Right kidney (tissue), 9 donors: ENCODE data around the gene RASD1.

ENCODE experiments used
- DNase-seq: peaks from one replicate; pipeline ENCODE4 v3.0.0-alpha.2; 2016
- long read RNA-seq, 8 donors: transcript quantifications; one replicate each; lab custom pipeline, GENCODE V29; 2026

RASD1 gene, protein sequence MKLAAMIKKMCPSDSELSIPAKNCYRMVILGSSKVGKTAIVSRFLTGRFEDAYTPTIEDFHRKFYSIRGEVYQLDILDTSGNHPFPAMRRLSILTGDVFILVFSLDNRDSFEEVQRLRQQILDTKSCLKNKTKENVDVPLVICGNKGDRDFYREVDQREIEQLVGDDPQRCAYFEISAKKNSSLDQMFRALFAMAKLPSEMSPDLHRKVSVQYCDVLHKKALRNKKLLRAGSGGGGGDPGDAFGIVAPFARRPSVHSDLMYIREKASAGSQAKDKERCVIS
- long read RNA-seq, donor 1: 0 reads
- long read RNA-seq, donor 2: 0 reads
- long read RNA-seq, donor 3: 0 reads
- long read RNA-seq, donor 4, partial matches to known transcripts: 0 of 1 reads
- long read RNA-seq, donor 4, other reads (novel, unspliced or antisense): 0 of 1 reads
- long read RNA-seq, donor 5: 0 reads
- long read RNA-seq, donor 6, partial matches to known transcripts: 0 of 2 reads
- long read RNA-seq, donor 6, other reads (novel, unspliced or antisense): 0 of 2 reads
- long read RNA-seq, donor 7: 0 reads
- long read RNA-seq, donor 8: 0 reads

DNA sequence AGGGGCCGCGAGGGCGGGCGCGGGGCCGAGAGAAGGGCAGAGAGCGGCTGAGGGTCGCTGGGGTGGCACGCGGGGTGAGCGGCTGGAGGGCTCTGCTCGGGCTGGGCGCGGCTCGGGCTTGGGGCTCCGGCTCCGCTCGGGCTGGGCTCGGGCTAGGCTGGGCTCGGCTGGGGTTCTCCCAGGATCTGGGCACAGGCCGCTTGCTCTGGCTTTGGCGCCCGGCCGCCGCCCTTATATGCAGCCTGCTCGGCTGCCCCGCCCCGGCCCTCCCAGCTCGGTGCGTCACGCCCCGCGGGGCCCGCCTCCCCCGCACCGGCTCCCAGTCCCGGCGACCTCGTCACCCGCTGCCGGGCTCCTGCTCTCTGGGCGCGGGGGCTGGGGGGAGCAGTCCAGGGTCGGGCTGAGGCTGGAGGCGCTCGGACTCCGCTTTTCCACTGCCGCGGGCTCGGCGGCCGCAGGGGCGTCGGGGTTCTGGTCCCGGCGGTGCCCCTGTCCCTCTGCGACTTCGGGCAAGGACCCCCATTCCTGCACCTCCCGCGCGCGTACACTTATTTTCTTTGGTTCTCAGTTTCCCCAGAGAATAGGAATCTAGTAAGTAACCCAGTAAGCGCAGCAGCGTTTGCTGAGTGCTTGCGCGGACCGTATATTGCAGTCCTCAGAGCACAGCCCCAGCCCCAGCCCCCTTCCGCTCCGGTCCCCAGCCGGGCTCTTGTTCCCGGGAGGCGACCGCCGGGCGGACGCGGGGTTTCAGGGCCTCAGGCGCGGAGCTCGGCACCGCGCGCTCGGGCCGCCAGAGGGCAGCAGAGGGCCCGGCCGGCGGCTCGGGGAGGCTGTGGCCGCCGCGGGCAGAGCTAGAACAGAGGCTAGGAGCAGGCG lies at the start of gene RASD1:
Gene RASD1 (minus strand): TSS at position 207 of the 876 bp plus-strand sequence. CDS start 214 bp downstream, outside the sequence.
- DNase-seq: peak; percentile 87

DNA sequence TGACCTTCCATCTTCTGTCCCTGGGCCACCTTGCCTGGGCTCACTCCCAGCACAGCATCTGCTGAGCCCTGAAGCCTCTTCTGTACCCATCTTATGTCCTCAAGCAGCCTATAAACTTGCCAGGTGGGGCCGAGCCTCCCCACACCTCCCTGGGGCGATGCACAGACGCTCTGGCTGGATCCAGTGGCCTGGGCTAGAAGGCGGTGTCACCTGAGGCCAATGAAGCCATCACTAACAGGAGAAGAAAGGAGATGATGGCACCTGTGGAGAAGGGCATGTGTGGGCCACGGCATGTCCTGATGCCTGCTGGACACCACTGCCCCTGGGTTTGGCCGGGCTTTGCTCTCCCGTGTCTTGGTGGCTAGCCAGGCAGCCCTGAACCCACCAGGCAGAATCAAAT lies 49.8 kb upstream of the RASD1 start:
- no peak for DNase-seq

DNA sequence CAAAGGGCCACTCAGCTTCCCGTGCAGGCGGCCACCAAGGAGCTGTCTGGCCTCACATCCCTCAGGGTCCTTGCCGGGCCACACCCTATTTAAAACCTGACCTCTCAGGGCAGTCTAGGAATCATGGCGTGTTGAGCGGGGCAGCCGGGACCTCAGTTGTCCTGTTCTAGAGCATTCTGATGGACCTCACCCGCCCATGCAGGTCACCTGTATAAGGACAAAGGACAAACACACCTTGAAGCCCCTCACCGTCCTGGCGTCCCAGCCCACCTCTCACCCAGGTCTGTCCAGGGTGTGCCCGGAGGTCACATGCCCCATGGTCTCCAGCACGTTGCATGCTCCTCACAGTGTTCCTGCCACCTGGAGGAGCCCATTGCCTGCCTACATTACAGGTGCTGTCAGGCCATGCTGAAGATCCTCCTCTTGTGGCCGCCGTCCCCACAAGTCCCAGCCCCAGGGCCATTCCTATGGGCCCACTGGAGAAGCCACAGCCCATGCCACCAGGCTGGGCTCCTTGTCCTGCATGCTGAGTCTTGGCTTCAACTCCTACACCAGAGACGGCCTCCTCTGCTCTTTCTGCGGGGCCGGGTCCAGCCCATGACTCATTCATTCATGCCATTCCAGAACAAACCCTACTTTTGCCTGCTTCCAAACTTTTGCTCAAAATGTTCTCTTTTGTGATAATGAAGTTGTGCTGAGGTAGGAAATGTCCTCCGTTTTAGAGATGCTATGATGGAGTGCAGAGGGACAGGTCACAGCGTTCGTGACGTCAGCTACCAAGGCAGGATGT lies 49.0 kb upstream of the RASD1 start:
- DNase-seq: no peak

DNA sequence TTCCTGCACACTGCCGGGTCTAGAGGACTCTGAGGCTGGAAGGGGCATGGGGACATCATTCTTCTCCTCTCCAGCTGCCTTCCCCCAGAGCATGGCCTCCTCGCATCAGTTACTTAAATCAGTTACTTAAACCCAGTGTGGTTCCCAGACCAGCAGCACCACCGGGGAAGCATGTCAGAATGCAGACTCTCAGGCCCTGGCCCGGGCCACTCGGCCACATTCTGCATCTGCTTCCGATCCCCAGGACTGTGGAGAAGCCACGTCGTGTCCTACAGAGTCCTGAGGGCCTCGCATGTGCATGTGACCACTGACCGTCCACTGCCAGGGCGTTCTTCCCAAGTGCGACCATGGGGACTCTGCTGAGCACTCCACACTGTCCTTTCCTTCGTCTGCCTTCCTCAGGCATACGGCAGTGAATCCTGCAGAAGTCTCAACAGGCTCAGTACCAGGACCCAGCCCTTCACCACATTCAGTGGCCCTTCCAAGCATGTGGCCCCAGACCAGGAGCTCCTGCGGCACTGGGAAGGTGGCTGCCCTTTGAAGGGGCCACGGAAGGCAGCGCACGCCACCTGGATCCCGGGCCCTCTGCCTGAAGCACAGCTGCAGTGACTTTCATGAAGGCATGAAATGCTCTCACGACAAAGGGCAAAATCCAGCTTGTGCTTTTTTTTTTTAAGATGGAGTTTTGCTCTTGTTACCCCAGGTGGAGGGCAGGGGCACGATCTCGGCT lies 46.9 kb upstream of the RASD1 start:
- DNase-seq: no peak

DNA sequence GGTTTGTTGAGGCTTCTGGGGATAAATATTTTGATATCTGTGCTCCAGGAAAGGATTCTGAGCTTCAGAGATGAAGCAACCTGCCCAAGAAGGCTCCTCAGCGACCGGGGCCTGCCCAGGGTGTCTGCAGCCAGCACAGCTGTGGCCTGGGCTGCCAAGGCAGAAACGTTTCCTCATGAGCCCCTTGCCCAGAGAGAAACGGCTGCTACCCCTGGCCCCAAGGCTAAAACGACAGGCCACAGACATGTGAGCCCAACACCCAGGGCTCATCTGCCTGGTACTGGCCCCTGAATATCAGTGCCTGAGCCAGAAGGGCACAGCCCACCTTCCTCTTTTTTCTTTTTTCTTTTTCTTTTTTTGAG lies 45.4 kb upstream of the RASD1 start:
- DNase-seq: no peak

DNA sequence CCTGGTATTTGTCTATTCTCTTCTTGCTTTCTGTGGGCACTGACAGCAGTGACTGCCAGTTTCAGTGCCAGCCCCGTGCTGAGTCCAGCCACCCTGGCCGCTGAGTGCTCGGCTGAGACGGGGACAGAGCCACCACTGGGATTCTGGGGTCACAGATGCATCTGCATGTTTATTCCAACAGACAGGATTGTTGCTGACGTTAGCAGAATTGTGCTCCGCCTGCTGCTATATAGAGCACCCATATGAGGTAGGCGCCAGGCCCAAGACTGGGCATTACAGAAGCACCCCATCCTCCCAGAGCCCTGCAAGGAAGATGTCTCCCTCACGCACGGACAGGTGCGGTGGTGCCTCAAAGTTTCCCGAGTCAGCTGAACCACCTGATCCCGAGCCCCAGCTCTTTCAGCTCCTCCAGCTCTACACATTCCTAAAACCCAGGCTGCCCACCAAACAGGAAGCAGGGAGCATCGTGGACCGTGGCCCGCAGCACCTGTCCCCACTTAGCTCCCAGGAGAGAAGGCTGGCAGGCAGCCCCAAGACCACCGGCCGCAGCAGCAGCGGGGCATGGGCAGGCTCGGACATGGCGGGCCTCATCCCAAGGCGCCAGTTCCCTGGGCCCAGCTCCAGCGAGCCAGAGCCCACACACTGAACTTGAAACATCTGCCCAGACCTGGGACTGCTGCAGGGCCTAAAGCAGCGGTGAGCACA lies 44.9 kb upstream of the RASD1 start:
- no peak for DNase-seq

DNA sequence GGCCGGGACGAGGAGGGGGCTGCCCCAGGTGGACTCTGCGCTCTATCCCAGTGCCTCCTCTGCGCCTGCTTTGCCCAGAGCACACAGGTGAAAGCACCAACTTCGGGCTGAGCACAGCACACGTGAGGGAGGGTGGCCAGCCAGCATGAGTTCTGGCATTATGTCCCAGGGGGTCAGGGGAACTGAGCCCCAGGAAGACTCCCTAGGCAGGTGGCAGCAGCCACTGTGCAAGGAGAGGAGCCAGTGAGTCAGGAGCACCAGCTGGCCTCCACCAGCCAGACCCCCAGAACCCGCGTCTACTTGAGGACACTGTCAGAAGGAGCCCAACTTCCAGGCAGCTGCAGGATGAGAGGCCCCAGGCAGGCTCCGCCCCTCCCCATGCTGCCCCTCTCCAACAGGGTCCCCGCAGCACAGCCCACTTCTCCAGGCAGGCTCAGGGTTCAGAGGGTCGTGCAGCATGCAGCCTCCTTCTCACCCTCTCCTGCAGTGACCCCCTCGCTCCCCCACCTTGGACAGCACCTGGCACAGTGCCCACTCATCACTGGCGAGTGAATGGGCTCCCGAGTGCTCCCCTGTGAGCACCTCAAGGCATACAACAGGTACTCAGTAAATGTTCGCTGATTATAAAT lies 44.2 kb upstream of the RASD1 start:
- no peak for DNase-seq

DNA sequence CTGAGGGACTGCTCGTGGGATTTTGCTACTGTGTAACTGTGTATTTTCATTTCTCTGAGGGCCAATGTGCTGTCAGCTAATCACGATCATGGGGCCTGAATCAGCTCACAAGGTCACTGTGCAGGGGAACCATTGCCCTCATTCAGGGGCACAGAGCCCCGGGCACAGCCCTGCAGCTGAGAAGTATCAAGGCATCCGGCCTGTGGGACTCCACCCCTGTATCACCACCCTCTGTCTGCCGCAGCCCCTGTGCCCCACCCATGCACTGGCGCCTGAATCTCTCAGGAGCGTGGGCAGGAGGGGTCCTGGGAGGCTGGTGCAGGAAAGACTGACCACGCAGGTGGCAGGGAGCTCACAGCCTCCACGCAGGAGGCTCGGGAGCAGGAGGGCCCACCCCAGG lies 43.4 kb upstream of the RASD1 start:
- DNase-seq: no peak

DNA sequence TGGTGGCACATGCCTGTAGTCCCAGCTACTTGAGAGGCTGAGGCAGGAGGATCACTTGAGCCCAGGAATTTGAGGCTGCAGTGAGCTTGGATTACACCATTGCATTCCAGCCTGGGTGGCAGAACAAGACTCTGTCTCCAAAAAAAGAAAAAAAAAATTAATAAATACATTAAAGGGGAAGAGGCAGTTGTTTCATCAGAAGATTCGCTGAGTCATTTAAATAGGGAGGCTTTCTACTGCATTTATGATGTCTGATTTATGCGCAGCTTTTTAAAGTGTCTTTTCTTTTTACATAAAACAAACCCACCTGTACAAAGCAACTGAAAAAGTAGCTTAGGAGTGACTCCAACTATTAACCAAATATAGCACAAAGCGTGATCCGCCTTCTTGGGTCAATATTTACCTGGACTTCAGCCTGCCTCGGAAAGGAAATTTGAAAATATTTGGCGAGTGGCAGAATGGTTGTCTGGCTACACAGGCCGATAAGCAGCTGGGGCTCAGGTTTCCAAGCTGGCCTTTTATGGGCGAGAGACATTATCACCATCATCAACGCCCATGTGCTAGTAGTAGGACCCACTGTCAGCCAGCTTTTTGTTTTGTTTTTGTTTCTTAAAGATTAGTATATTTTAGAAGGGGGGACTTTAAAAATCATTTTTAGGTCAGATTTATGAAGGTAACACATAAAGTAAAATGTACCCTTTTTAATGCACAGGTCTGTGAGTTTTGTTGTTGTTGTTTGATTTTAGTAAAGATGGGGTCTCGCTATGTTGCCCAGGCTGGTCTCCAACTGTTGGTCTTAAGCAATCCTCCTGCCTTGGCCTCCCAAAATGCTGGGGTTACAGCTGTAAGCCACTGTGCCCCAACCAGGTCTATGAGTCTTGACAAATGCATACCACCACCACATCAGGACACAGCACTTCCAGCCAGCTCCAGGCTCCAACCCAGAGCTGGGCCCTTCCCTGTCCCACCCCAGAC lies 42.5 kb upstream of the RASD1 start:
- DNase-seq: no peak

DNA sequence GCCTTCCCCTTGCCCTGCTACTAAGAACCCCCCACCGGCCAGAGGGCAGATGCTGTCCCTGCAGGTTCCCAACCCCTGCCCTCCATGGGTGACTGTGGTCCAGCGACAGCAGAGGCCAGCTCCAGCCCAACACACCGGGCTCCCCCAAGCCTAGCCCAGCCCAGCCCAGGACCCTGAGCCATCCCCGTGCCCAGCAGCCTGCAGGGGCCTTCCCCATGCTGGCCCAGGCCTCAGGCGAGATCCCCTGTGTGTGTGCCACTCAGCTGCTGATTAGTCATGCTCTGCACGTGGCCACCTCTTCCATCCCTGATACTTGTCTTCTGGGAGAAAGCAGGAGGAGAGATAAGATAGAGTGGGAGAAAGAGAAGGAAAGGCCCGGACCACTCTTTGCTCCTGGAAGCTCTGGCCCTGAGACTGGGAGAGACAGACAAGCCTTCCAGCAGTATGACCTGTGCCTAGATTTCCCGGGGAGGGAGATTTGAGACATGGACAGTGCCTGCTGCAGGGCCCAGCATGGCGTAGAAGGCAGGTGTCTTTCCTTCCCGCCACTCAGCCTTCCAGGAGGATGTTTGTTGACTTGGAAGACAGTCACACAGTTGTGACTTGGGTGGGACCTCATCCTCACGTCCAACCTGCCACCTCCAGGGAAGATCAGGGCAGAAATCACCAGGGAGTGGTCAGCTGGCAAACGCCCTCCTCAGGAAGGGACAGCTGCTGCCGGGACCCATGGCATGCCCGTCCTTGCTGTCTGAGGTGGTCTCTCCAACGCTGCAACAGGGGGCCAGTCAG lies 41.3 kb upstream of the RASD1 start:
- DNase-seq: no peak

DNA sequence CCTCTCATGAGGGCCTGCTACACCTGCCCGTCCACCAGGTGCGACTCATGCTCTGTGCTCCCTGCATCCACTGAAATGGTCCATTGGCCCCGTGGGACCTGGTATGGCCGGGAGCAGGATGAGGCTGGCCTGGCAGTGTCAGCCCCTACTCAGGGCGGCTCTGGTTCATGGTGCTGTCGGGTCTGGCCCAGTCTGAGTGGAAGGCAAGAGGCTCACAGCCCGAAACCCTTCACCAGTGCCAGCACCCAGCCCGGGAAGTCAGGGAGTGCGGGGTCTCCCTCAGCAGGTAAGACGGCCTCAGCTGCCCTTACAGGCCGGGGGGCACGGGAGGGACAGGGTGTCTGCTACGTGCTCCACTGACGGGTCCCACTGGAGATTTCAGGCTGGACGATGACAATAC lies 40.5 kb upstream of the RASD1 start:
- DNase-seq: no peak

DNA sequence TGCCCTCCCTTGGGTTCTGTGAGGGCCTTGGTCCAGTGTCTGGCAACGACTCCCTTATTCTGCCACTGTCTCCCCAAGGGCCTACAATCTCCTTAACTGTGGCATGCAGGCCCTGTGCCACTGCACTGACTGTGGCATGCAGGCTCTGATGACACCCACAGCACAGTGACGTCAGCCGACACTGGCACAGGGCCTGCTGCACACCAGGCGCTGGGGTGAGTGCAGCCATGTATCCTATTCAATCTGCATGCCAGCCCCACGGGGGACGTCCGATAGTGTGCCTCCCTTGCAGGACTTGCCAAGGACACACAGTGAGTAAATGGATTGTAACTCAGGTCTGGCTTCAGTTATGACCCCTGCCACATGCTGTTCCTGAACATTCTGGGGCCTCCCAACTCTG lies 39.8 kb upstream of the RASD1 start:
- no peak for DNase-seq

DNA sequence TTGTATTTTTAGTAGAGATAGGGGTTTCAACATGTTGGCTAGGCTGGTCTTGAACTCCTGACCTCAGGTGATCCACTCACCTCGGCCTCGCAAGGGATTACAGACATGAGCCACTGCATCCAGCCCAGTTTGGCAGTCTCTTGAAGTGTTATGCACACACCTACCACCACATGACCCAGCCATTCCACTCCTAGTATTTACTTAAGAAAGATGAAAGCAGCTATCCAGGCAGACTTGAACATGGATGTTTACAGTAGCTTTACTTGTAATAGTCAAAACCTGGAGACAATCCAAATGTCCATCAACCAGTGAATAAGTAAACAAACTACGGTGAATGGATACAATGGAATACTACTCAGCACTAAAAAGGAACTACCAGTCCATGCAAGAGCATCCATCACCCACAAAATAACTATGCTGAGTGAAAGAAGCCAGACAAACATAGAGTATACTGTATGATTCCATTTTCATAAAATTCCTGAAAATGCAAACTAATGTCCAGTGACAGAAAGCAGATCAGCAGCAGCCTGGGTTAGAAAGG lies 37.8 kb upstream of the RASD1 start:
- DNase-seq: no peak

DNA sequence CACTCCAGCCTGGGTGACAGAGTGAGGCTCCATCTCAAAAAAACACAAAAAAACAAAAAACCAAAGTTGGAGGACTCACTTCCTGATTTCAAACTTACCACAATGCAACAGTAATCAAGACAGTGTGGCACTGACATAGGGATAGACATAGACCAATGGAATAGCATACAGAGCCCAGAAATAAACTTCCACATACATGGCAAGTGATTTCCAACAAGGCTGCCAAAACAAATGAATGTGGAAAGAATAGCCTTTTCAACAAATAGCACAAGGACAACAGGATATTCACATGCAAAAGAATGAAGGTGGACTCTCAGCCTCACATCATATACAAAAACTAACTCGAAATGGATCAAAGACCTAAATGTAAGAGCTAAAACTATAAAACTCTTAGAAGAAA lies 36.8 kb upstream of the RASD1 start:
- no peak for DNase-seq

DNA sequence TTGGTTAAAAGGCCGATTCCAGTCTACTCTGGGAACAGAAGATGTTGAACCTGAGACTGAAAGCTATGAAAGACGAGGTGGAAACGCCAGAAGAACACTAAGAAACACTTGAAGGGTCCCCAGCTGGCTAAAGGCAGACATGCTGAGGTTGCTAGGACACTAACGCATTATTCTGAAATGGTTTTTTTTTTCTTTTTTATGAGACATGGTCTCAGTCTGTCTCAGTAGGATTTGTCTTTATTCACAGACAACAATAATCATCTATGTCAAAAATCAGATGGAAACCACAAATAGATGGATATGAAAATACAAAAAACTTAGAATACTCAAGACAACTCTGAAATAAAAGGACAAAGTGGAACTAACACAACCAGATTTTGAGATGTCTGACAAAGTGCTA lies 35.0 kb upstream of the RASD1 start:
- DNase-seq: no peak

DNA sequence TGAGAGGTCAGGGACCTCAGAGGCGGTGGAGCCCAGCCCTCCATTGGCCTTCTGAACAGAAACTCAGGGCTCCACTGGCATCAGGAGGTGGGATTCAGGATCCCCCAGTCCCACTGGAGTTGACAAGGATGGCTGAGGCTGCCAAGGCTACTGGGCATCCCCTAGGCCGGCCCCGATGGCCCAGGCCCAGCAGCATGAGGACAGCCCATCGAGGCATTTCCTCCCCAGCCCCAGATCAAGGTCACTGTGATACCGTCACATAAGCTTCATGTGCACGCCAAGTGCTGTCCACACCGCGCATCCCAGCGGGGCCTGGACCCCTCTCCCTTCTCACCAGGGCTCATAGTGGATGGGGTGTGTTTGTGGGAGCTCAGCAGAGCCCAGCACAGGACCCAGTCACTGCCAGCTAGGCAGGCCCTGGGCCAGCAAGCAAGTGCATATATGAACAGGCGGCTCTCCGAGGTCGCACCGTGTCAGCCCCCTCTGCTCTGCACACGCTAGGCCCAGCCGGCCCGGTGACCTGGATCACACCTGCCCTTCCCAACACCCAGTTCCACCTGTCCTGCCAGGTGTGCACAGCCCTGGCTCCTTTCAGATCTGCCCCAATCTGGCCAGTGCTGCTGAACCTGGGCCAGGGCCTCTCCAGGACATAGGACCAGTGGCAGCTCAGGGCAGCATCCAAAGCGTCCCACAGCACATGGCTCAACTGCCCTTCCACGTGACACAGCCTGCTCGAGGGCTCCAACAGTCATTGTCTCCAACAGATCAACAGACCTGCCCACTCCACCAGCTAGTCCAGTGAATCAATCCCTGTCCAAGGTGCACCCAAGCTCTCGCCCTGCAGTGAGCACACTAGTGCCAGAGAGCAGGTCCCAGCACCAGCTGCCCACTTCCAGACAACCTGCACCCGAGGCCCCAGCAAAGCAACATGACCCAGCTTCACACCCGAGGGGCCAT lies 32.8 kb upstream of the RASD1 start:
- no peak for DNase-seq

DNA sequence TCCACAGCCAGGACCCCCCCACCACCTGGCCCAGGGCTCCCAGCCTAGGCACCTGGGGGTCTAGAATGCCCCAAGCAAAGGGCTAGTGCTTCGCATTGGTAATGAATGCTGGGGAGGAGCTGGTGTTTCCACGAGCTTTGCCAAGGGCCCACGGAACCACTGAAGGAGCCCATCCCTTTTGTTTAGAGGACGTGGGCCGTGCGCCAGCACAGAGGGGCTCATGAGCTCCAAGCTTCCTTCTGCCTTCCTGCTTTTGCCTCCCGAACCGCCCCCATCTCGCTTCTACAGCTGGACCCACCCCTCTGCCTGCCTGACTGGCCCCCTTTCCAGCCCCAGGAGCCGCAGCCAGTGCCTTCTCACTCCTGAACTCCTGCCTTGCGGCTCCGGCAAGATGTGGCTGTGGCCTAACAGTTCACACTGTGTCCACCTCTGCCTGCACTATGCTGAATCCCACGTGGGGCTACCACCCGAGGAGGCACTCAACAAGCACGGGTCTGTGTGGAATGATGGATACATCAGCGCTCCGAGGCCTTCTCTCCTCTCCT lies 31.8 kb upstream of the RASD1 start:
- DNase-seq: no peak
